Measurements from ENCODE around the gene ARHGEF4. TPM values are rescaled to one million over a fixed set of nuclear protein-coding genes. Genes with fewer than 3 reads are reported as not detected.

ARHGEF4 gene
- total RNA-seq, 1 donor from 2014 or later: 4.8 TPM

- Histone ChIP-seq H3K27me3 (ENCODE audit: insufficient read depth, low read length) (no peaks in the 10 kb centered on the region), H3K9me3 (ENCODE audit: insufficient read depth, low read depth, low read length) (no peaks in the 10 kb centered on the region), H3K9ac (ENCODE audit: low read length) (no peak overlapping the region), H3K79me2 (ENCODE audit: insufficient read depth, low read length) (no peaks in the 10 kb centered on the region), H3K4me2 (ENCODE audit: low read length) (no peak overlapping the region), H4K20me1 (ENCODE audit: insufficient read depth, low read length) (no peaks in the 10 kb centered on the region), H3K4me1 (ENCODE audit: insufficient read depth, low read length) (no peaks in the 10 kb centered on the region), H3K36me3 (ENCODE audit: insufficient read depth, low read length) (no peaks in the 10 kb centered on the region), H2AFZ (ENCODE audit: low read depth, low read length) (no peak overlapping the region), H3K27ac (ENCODE audit: low read depth, low read length) (no peak overlapping the region), H3K4me3 (ENCODE audit: insufficient read depth, low read depth, low read length) (no peak overlapping the region)
- H3K27me3 Mint-ChIP-seq (ENCODE audit: low read depth, unreplicated experiment): peaks cover 8% of the 10 kb centered on the region
- DNase-seq (ENCODE audit: low read depth): no peak
- no peak for TF ChIP-seq EZH2 (IDR thresholded peaks at IDR 0.05; ENCODE audit: insufficient read depth, low read length)
- no peak for TF ChIP-seq CTCF (IDR thresholded peaks at IDR 0.05; ENCODE audit: insufficient read depth, low read depth, low read length)
- no peak for FAIRE-seq
- no peak overlapping the region for H3K27ac Mint-ChIP-seq (ENCODE audit: unreplicated experiment)
- peaks cover 2% of the 10 kb centered on the region for H3K9me3 Mint-ChIP-seq (ENCODE audit: unreplicated experiment)
- no peak overlapping the region for H3K4me3 Mint-ChIP-seq (ENCODE audit: unreplicated experiment)
- no peaks in the 10 kb centered on the region for H3K4me1 Mint-ChIP-seq (ENCODE audit: low read depth, unreplicated experiment)
- no peaks in the 10 kb centered on the region for H3K36me3 Mint-ChIP-seq (ENCODE audit: low read depth, unreplicated experiment)
Observed at GRCh38 chr2:130996691-130997090, 160.0 kb downstream of the ARHGEF4 start.

- no peaks in the 10 kb centered on the region for H3K4me1 Mint-ChIP-seq (ENCODE audit: low read depth, unreplicated experiment)
- FAIRE-seq: no peak
- no peak overlapping the region for H3K9ac ChIP-seq (ENCODE audit: low read length)
Observed at GRCh38 chr2:130997198-130997597, 160.5 kb downstream of the ARHGEF4 start.

More at GRCh38 chr2:130997198-130997597, 160.5 kb downstream of the ARHGEF4 start:
- Mint-ChIP-seq H3K36me3 (ENCODE audit: low read depth, unreplicated experiment) (no peaks in the 10 kb centered on the region), H3K27me3 (ENCODE audit: low read depth, unreplicated experiment) (peaks cover 7% of the 10 kb centered on the region), H3K4me3 (ENCODE audit: unreplicated experiment) (no peak overlapping the region), H3K27ac (ENCODE audit: unreplicated experiment) (no peak overlapping the region), H3K9me3 (ENCODE audit: unreplicated experiment) (peaks cover 2% of the 10 kb centered on the region)
- no peaks in the 10 kb centered on the region for H4K20me1 ChIP-seq (ENCODE audit: insufficient read depth, low read length)
- no peaks in the 10 kb centered on the region for H3K27me3 ChIP-seq (ENCODE audit: insufficient read depth, low read length)
- no peaks in the 10 kb centered on the region for H3K79me2 ChIP-seq (ENCODE audit: insufficient read depth, low read length)
- H3K4me1 ChIP-seq (ENCODE audit: insufficient read depth, low read length): no peaks in the 10 kb centered on the region
- H3K36me3 ChIP-seq (ENCODE audit: insufficient read depth, low read length): no peaks in the 10 kb centered on the region
- H3K4me2 ChIP-seq (ENCODE audit: low read length): no peak overlapping the region
- H3K4me3 ChIP-seq (ENCODE audit: insufficient read depth, low read depth, low read length): no peak overlapping the region
- DNase-seq (ENCODE audit: low read depth): no peak
- no peak overlapping the region for H3K27ac ChIP-seq (ENCODE audit: low read depth, low read length)
- TF ChIP-seq CTCF (IDR thresholded peaks at IDR 0.05; ENCODE audit: insufficient read depth, low read depth, low read length) (no peak), EZH2 (IDR thresholded peaks at IDR 0.05; ENCODE audit: insufficient read depth, low read length) (no peak)
- no peaks in the 10 kb centered on the region for H3K9me3 ChIP-seq (ENCODE audit: insufficient read depth, low read depth, low read length)
- H2AFZ ChIP-seq (ENCODE audit: low read depth, low read length): no peak overlapping the region

Data from astrocyte (in vitro differentiated cells and primary cell).